ENCODE data around the gene TNFRSF4.

The TNFRSF4 gene

GRCh38 chr1:1179983-1180861, 33.7 kb downstream of the TNFRSF4 start:
- no peak for DNase-seq (ENCODE audit: low read depth in 1 of 2, low spot score in 1 of 2)
- H3K27me3 ChIP-seq (ENCODE audit: insufficient read depth, poor library complexity, severe bottlenecking), result peaks cover 6% of the 10 kb centered on the region
- H3K27ac ChIP-seq (replicated peaks), result no peak overlapping the region
- TF ChIP-seq, protein P1, sequence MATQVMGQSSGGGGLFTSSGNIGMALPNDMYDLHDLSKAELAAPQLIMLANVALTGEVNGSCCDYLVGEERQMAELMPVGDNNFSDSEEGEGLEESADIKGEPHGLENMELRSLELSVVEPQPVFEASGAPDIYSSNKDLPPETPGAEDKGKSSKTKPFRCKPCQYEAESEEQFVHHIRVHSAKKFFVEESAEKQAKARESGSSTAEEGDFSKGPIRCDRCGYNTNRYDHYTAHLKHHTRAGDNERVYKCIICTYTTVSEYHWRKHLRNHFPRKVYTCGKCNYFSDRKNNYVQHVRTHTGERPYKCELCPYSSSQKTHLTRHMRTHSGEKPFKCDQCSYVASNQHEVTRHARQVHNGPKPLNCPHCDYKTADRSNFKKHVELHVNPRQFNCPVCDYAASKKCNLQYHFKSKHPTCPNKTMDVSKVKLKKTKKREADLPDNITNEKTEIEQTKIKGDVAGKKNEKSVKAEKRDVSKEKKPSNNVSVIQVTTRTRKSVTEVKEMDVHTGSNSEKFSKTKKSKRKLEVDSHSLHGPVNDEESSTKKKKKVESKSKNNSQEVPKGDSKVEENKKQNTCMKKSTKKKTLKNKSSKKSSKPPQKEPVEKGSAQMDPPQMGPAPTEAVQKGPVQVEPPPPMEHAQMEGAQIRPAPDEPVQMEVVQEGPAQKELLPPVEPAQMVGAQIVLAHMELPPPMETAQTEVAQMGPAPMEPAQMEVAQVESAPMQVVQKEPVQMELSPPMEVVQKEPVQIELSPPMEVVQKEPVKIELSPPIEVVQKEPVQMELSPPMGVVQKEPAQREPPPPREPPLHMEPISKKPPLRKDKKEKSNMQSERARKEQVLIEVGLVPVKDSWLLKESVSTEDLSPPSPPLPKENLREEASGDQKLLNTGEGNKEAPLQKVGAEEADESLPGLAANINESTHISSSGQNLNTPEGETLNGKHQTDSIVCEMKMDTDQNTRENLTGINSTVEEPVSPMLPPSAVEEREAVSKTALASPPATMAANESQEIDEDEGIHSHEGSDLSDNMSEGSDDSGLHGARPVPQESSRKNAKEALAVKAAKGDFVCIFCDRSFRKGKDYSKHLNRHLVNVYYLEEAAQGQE (IDR thresholded peaks at IDR 0.05; ENCODE audit: insufficient replicate concordance, low read depth), result no peak
- TF ChIP-seq GABPA (IDR thresholded peaks at IDR 0.05; ENCODE audit: low read depth) (no peak), SPI1 (IDR thresholded peaks at IDR 0.05; ENCODE audit: borderline replicate concordance, low read depth) (no peak), POLR2AphosphoS5 (IDR thresholded peaks at IDR 0.05; ENCODE audit: low read depth) (no peak)
- TF ChIP-seq, protein P2, sequence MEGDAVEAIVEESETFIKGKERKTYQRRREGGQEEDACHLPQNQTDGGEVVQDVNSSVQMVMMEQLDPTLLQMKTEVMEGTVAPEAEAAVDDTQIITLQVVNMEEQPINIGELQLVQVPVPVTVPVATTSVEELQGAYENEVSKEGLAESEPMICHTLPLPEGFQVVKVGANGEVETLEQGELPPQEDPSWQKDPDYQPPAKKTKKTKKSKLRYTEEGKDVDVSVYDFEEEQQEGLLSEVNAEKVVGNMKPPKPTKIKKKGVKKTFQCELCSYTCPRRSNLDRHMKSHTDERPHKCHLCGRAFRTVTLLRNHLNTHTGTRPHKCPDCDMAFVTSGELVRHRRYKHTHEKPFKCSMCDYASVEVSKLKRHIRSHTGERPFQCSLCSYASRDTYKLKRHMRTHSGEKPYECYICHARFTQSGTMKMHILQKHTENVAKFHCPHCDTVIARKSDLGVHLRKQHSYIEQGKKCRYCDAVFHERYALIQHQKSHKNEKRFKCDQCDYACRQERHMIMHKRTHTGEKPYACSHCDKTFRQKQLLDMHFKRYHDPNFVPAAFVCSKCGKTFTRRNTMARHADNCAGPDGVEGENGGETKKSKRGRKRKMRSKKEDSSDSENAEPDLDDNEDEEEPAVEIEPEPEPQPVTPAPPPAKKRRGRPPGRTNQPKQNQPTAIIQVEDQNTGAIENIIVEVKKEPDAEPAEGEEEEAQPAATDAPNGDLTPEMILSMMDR (IDR thresholded peaks at IDR 0.05; ENCODE audit: insufficient read depth, low read length), result no peak
- H3K4me3 ChIP-seq (replicated peaks; ENCODE audit: insufficient read depth, low read length), result no peak overlapping the region

DNA sequence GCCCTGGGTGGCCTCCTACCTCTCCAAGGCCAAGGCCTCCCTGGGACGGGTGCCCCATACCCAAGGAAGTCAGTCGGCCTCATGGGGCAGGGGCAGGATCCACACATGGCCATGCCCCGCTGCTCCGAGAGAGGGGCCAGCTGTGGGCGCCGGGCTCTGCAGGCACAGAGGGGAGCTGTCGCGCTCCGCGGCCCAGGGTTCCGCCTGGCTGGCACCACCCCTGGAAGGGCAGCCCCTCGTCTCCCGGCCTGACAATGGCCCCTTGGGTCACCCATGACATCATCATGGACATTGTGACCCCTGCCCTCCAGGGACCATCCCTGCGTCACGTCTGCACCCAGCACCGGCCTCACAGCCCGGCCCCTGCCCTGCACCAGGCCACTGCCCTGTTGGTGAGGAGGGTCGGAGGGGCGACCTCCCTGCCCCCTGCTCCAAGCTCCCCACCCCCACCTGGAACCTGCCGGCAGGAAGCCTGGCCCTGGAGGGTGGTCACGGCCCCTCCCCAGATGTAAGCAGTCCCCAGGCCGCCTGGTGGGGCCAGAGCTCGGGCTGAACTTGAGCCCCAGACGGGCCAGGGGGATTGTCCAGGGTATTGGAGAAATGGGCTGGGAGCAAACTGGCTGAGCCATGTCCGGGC, 34.5 kb downstream of the TNFRSF4 start:
- Histone ChIP-seq H3K27ac (replicated peaks) (no peak overlapping the region), H3K4me3 (replicated peaks; ENCODE audit: insufficient read depth, low read length) (no peak overlapping the region), H3K27me3 (ENCODE audit: insufficient read depth, poor library complexity, severe bottlenecking) (peaks cover 6% of the 10 kb centered on the region)
- TF ChIP-seq POLR2AphosphoS5 (IDR thresholded peaks at IDR 0.05; ENCODE audit: low read depth) (no peak), GABPA (IDR thresholded peaks at IDR 0.05; ENCODE audit: low read depth) (no peak), SPI1 (IDR thresholded peaks at IDR 0.05; ENCODE audit: borderline replicate concordance, low read depth) (no peak)
- TF ChIP-seq, protein P2 (IDR thresholded peaks at IDR 0.05; ENCODE audit: insufficient read depth, low read length), result no peak
- TF ChIP-seq, protein P1 (IDR thresholded peaks at IDR 0.05; ENCODE audit: insufficient replicate concordance, low read depth), result no peak
- no peak for DNase-seq (ENCODE audit: low read depth in 1 of 2, low spot score in 1 of 2)

DNA sequence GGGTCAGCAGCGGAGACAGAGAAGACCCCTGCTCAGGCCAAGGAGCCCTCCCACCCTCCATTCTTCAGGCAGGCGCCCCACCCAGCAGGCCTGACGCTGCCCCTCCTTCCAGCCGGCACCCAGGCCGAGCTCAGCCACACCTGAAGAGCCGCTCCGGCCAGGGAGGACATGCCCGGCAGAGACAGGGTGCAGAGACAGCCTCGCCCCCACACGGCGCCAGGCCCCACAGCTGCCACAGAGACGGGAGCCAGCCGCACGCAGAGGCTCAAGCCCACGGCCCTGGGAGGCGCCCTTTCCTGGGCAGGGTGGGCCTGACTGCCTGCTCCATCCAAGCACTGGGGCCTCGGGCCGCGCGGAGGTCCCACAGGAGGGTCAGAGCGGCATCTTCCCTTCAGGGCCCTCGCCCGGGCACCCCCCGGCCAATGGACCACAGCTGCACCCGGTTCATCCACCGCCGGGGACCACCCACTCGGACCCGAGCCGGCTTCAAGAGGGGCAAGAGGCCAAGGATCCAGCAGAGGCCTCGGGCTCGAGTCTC, 35.1 kb downstream of the TNFRSF4 start:
- no peak for TF ChIP-seq SPI1 (IDR thresholded peaks at IDR 0.05; ENCODE audit: borderline replicate concordance, low read depth)
- TF ChIP-seq, protein P2 (IDR thresholded peaks at IDR 0.05; ENCODE audit: insufficient read depth, low read length), result no peak
- no peak for TF ChIP-seq POLR2AphosphoS5 (IDR thresholded peaks at IDR 0.05; ENCODE audit: low read depth)
- no peak for TF ChIP-seq GABPA (IDR thresholded peaks at IDR 0.05; ENCODE audit: low read depth)
- TF ChIP-seq, protein P1 (IDR thresholded peaks at IDR 0.05; ENCODE audit: insufficient replicate concordance, low read depth), result no peak
- no peak for DNase-seq (ENCODE audit: low read depth in 1 of 2, low spot score in 1 of 2)
- no peak overlapping the region for H3K27ac ChIP-seq (replicated peaks)
- H3K27me3 ChIP-seq (ENCODE audit: insufficient read depth, poor library complexity, severe bottlenecking), result peaks cover 6% of the 10 kb centered on the region
- H3K4me3 ChIP-seq (replicated peaks; ENCODE audit: insufficient read depth, low read length), result no peak overlapping the region

All from HL-60 (cell line).